Loucy (cell line): ENCODE results near the gene FAM229A.
A peak's percentile ranks its signal among the peaks of the same experiment; 100 is the strongest.
"Not testable (repeated sequence)": the region's sequence is repeated elsewhere in the genome, so short reads cannot be mapped to it uniquely, and the experiment has no call there.

Source experiments
- H2AFZ ChIP-seq: fragments of 200-600 bp; sonication (generic); 2 replicates; pipeline ENCODE4 v1.6.0; 2016; ENCODE audit warnings: antibody characterized with exemption, mild to moderate bottlenecking, low read length, moderate library complexity
- H3F3A ChIP-seq: fragments of 200-600 bp; 2 replicates; pipeline ENCODE4 v1.6.0; 2016; ENCODE audit warnings: antibody characterized with exemption, low read depth, mild to moderate bottlenecking
- H3K27me3 ChIP-seq: fragments of 200-600 bp; sonication (generic); 2 replicates; pipeline ENCODE4 v1.6.1; 2014; ENCODE audit warnings: low read length, mild to moderate bottlenecking; ENCODE audit not compliant: insufficient read depth, poor library complexity, severe bottlenecking
- H3K36me3 ChIP-seq: fragments of 200-600 bp; sonication (generic); 2 replicates; pipeline ENCODE4 v1.6.1; 2016; ENCODE audit warnings: low read length; ENCODE audit not compliant: insufficient read depth
- H3K4me1 ChIP-seq: fragments of 200-600 bp; sonication (generic); 2 replicates; pipeline ENCODE4 v1.5.1; 2014; ENCODE audit warnings: low read length, mild to moderate bottlenecking; ENCODE audit not compliant: insufficient read depth, poor library complexity, severe bottlenecking
- H3K4me2 ChIP-seq: fragments of 200-600 bp; sonication (generic); 2 replicates; pipeline ENCODE4 v1.6.0; 2014; ENCODE audit warnings: antibody characterized with exemption, low read length, low read depth, mild to moderate bottlenecking; ENCODE audit not compliant: poor library complexity, severe bottlenecking
- H3K4me3 ChIP-seq: fragments of 200-600 bp; sonication (generic); 2 replicates; pipeline ENCODE4 v1.5.1; 2014; ENCODE audit warnings: low read length, mild to moderate bottlenecking, mixed read lengths; ENCODE audit not compliant: poor library complexity, severe bottlenecking
- H3K79me2 ChIP-seq: fragments of 200-600 bp; sonication (generic); 2 replicates; pipeline ENCODE4 v1.6.1; 2014; ENCODE audit warnings: low read length; ENCODE audit not compliant: insufficient read depth
- H3K9ac ChIP-seq: fragments of 200-600 bp; sonication (generic); 2 replicates; pipeline ENCODE4 v1.6.0; 2014; ENCODE audit warnings: mild to moderate bottlenecking, low read depth, low read length, moderate library complexity; ENCODE audit not compliant: poor library complexity, severe bottlenecking
- H3K9me2 ChIP-seq: fragments of 200-600 bp; sonication (generic); replicated peaks from 2 replicates; pipeline ENCODE4 v1.6.1; 2016; ENCODE audit warnings: low read depth, low read length, mixed read lengths
- H3K9me3 ChIP-seq: fragments of 200-600 bp; sonication (generic); 2 replicates; pipeline ENCODE4 v1.6.1; 2014; ENCODE audit warnings: mild to moderate bottlenecking, antibody characterized with exemption, low read length, low read depth; ENCODE audit not compliant: insufficient read depth
- H4K20me1 ChIP-seq: fragments of 200-600 bp; sonication (generic); 2 replicates; pipeline ENCODE4 v1.6.0; 2014; ENCODE audit warnings: antibody characterized with exemption, low read length, mild to moderate bottlenecking; ENCODE audit not compliant: insufficient read depth, poor library complexity, severe bottlenecking
- CTCF ChIP-seq: fragments of 200-600 bp; sonication (generic); conservative IDR thresholded peaks from 2 replicates; pipeline ENCODE4 v1.5.1; 2014; ENCODE audit warnings: mild to moderate bottlenecking, antibody characterized with exemption, low read length
- EZH2phosphoT487 ChIP-seq: fragments of 200-600 bp; IDR thresholded peaks from 2 replicates; pipeline ENCODE4 v1.6.1; 2018; ENCODE audit warnings: antibody characterized with exemption, mild to moderate bottlenecking, moderate library complexity, borderline replicate concordance

The FAM229A gene

DNA sequence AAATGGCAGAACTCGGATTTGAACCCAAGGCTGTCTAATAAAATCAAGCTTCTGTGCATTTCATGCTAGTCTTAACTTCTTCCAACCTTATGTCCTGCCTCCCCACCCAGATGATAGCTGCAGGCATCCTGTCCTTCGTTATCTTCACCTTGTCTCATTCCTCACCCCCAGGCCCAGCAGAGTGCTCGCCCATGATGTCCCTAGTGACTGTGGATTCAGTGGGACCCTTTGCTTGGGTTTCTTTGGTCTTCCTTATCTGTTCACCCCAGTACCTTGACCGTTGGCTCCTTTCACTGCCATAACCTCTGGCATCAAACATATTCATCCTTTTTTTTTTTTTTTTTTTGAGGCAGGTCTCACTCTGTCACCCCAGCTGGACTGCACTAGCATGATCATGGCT is 37.6 kb upstream of the FAM229A start:
- no peaks in the 10 kb centered on the region for H3K9me3 ChIP-seq
- H3K4me3 ChIP-seq = no peak overlapping the region
- H3K79me2 ChIP-seq = no peaks in the 10 kb centered on the region
- H3K4me1 ChIP-seq = no peaks in the 10 kb centered on the region
- H3K36me3 ChIP-seq = no peaks in the 10 kb centered on the region
- no peaks in the 10 kb centered on the region for H3K27me3 ChIP-seq
- H3F3A ChIP-seq = no peaks in the 10 kb centered on the region
- H3K9ac ChIP-seq = no peak overlapping the region
- no peaks in the 10 kb centered on the region for H4K20me1 ChIP-seq
- no peak for TF ChIP-seq EZH2phosphoT487
- no peak for TF ChIP-seq CTCF
- H3K9me2 ChIP-seq = no peaks in the 10 kb centered on the region
- no peak overlapping the region for H2AFZ ChIP-seq
- H3K4me2 ChIP-seq = no peak overlapping the region

- H3K4me2 ChIP-seq = no peak overlapping the region
- no peak for TF ChIP-seq CTCF
- no peak for TF ChIP-seq EZH2phosphoT487
Measured at GRCh38 chr1:32398401-32398800, 36.1 kb upstream of the FAM229A start.

DNA sequence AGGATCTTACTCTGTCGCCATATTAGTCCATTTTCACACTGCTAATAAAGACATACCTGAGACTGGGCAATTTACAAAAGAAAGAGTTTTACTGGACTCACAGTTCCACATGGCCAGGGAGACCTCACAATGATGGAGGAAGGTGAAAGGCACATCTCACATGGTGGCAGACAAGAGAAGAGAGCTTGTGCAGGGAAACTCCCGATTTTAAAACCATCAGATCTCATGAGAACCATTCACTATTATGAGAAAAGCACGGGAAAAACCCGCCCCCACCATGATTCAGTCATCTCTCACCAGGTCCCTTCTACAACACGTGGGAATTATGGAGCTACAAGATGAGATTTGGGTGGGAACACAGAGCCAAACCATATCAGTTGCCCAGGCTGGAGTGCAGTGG is 34.2 kb upstream of the FAM229A start:
- H3K4me1 ChIP-seq = peaks cover 16% of the 10 kb centered on the region
- not testable (repeated sequence) for H3K9me2 ChIP-seq, H3K4me2 ChIP-seq, H3K4me3 ChIP-seq, H3K9me3 ChIP-seq, H3K36me3 ChIP-seq, H3F3A ChIP-seq, H4K20me1 ChIP-seq, H3K9ac ChIP-seq, H2AFZ ChIP-seq, H3K27me3 ChIP-seq
- peaks cover 26% of the 10 kb centered on the region for H3K79me2 ChIP-seq

More at GRCh38 chr1:32398401-32398800, 36.1 kb upstream of the FAM229A start:
- Histone ChIP-seq H3K79me2 (peaks cover 7% of the 10 kb centered on the region), H3K4me3 (no peak overlapping the region), H3K36me3 (no peaks in the 10 kb centered on the region), H3F3A (no peaks in the 10 kb centered on the region), H3K27me3 (no peaks in the 10 kb centered on the region), H3K9me2 (no peaks in the 10 kb centered on the region), H3K9ac (no peak overlapping the region), H3K4me1 (peaks cover 5% of the 10 kb centered on the region), H3K9me3 (no peaks in the 10 kb centered on the region), H2AFZ (no peak overlapping the region), H4K20me1 (peaks cover 4% of the 10 kb centered on the region)

DNA sequence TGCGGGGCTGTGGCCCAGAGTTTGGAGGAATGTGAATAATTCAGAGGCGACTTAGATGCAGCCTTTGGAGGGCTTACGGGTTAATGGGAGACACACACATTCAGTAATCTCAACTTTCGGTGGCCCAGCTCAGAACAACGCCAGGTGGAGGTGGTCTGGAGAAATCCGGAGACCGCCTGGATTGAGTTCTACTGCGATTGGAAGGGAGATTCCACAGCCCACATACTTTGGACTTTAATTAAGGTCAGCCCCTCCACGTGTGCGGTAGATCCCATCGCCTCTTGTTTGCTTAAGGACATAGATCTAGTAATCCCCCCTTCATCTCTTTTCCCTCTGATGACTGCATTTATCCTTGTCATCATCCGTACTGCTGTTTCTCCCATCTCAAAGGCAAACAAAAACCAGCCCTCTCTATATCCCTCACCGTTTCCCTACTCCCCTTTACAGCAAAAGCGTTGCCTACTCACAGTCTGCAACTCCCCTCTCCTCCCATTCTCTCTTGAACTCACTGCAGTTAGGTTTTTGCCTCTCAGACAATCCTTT is 32.7 kb upstream of the FAM229A start:
- Histone ChIP-seq H3K9me3 (no peaks in the 10 kb centered on the region), H3K27me3 (no peaks in the 10 kb centered on the region), H3K4me1 (peaks cover 21% of the 10 kb centered on the region), H3F3A (no peaks in the 10 kb centered on the region), H3K79me2 (peaks cover 32% of the 10 kb centered on the region), H3K9me2 (no peaks in the 10 kb centered on the region), H3K4me2 (peak overlapping the region; percentile 88), H4K20me1 (peaks cover 10% of the 10 kb centered on the region), H3K9ac (peak overlapping the region; percentile 77), H3K36me3 (no peaks in the 10 kb centered on the region), H3K4me3 (peak overlapping the region; percentile 91), H2AFZ (peak overlapping the region; percentile 97)
- no peak for TF ChIP-seq CTCF
- TF ChIP-seq EZH2phosphoT487 = no peak
